Cerebellar nuclear complex (tissue), 1 donor: ENCODE results near the gene PDRG1.
A peak's percentile ranks its signal among the peaks of the same experiment; 100 is the strongest.
"Not testable (repeated sequence)": the region's sequence is repeated elsewhere in the genome, so short reads cannot be mapped to it uniquely, and the experiment has no call there.

ENCODE experiments used
- DNase-seq, 2 experiments: peaks; one replicate each; lab custom pipeline; 2025; lab: John Stamatoyannopoulos, UW

Gene PDRG1

DNA sequence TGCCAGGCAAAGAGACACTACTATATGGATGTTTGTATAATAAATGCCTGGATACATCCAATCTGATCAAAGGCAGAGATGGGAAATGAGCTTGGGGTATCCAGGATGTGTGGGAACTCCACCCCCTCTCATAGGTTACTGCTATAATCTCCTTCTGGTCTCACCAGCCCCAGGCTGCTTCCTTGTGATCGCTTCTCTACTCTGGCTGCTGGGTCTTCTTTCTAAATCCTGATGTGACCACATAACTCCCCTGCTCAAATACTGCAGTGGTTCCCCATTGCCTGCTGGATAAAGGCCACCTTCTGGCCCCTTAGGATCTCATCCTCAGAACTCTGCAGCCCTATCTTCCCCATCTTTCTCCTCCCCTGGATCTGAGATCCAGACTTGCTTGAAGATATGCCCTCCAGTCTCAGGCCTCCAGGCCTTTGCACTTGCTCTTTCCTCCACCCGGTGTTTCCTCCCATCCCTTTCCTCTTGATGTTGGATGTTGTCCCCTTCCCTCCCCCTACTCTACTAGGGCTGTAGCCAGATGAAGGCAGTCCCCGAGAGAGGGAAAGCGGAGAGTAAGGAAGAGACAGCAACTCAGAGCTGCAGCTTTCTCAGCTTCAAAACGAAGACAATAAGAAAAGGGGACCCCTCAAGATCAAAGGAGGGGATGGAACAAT is 15.3 kb upstream of the PDRG1 start:
- no peak for DNase-seq

- no peak for DNase-seq
Observed at GRCh38 chr20:31963889-31964288, 12.0 kb upstream of the PDRG1 start.

DNA sequence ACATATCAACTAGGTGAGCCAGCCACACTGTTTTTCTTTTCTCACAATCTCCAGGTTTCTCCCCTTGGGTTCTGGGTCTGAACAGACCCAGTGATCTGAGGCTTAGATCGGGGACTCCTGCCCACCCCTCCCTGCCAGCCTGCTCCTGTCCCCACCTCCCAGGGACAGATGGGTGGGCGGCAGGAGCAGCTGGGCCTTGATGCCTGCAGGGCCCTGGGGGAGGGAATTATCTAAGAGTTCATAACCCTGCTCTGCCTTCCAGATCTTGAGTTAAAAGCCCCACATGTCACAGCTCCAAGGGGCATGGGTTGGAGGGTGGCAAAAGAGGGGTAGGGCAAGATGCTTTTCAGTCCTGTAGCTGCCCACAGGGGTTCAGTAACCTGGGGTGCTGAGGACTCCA is 10.9 kb upstream of the PDRG1 start:
- DNase-seq: no peak

- no peak for DNase-seq
Observed at GRCh38 chr20:31956556-31957526, 5.0 kb upstream of the PDRG1 start.

- DNase-seq: no peak
Observed at GRCh38 chr20:31954500-31954899, 2.7 kb upstream of the PDRG1 start.

DNA sequence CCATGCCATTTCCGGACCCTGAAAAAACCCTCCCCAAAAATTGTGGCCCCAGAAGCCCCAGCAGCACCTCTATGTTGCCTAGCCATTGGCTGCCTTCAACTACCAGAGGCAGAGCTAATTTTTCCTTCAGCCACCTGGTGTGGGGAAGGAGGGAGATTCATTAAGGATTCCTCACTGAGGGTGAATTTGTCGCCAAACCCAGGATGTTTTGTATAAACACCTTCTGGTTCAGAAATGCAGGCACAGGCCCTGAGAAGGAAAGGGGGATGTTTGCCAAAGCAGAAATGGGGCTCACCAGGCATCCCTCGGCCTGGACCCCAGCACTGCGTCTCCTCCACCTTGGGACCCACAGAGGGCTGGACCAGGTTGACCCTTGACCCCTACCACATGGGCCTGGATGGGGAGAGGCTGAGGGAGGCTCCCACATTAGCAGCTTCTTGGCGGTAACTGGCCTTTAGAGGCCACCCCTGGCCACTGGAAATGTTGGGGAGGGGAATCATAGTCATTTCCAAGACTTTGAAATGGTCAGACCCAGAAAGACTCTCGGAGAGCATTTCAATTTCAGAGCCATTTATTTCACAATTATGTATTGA is 1.8 kb upstream of the PDRG1 start:
- no peak for DNase-seq

DNA sequence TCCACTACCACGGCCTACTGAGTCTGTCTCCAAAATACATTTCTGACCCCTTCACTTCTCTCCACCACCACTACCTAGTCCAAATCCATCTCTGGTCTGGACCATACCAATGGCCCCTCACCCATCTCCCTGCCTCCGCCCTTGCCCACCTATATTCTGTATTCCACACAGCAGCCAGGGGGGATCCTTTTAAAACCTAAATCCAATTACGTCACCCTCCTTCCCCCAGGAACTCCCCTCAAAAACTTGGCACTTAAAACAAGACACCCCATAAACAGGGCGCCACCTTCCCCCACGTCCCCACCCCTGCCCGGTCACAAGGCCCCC is 680 bp downstream of the PDRG1 start:
- DNase-seq: no peak

- no peak for DNase-seq
Observed at GRCh38 chr20:31949877-31950646, 1.8 kb downstream of the PDRG1 start.

GRCh38 chr20:31948008-31948407 is 3.8 kb downstream of the PDRG1 start:
- DNase-seq: no peak

GRCh38 chr20:31945785-31946184 is 6.1 kb downstream of the PDRG1 start:
- DNase-seq: peak in 1 of 2 experiments; percentile 11

GRCh38 chr20:31945319-31945718 is 6.5 kb downstream of the PDRG1 start:
- no peak for DNase-seq

DNA sequence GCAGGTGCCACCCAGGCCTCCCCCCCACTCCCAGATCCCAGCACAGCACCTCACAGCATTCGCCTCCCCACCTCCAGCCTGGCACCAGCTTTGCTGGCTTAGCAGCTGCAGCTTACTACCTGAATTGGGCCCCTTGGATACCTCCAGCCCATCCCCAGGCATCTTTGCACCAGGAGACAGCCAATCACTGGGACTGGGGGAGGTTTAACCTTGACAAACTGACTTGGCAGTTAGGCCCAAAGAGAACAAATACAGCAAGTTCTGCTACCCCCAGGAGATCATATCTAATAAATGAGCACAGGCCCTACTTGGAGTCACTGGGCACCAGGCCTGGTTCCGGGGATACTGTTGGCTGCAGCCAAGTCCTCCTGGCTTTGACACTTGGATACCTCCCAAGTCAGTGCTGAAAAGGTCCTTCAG is 8.8 kb downstream of the PDRG1 start:
- no peak for DNase-seq

GRCh38 chr20:31939661-31940060 is 12.2 kb downstream of the PDRG1 start:
- no peak for DNase-seq

- no peak for DNase-seq
Observed at GRCh38 chr20:31937820-31938219, 14.0 kb downstream of the PDRG1 start.

DNA sequence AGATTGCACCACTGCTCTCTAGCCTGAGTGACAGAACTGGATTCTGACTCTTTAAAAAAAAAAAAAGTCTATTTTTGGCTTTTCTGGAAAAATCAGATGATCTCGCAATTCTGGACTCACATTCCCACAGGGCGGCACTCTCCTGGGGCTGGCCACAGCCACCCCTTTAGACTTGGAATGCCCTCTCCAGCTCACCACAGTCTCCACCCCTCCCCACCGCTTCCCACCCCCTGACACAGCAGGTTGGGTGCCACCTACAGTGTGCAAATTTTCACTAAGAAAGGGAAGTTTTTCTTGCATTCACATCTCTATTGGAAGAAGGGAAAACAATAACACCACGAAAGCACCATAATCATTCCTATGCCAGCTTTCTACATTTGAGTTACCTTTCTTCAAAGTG is 15.4 kb downstream of the PDRG1 start:
- DNase-seq: no peak

GRCh38 chr20:31934968-31935764 is 16.7 kb downstream of the PDRG1 start:
- no peak for DNase-seq

GRCh38 chr20:31934491-31934890 is 17.4 kb downstream of the PDRG1 start:
- no peak for DNase-seq

DNA sequence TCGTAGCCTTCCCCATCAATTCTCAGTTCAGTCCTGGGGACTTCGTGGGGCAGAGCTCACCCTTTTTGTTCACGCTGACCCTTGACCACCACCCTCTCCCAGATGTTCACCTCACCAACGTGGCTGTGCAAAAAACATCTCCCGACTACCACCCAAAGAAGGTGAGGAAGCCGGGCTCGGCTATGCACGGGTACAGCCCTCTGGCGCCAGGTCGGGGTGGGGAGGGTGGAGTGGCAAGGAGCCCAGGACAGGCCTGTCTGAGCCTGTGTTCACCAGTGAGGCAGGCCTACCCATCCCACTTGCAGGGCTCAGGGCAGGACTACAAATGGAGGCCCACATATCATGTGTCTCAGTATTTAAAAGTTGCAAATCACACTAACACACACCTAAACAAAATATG is 18.1 kb downstream of the PDRG1 start:
- no peak for DNase-seq

DNA sequence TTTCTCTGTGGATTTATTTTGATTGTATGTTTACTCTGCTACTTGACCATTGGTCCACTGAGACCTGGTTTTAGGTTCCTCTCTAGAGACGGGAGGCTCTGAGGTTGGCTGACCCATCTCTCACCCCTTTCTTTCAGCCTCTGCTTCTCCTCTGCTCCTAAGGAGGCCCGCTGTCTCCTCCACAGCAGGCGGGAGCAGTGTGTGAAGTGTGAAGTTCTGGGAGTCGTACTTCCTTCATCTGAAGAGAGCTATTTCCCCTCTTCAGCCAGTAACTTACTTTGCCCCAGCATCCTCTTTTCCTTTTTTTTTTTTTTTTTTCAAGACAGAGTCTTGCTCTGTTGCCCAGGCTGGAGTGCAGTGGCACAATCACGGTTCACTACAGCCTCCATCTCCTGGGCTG is 21.1 kb downstream of the PDRG1 start:
- no peak for DNase-seq

GRCh38 chr20:31929631-31930030 is 22.2 kb downstream of the PDRG1 start:
- not testable (repeated sequence) for DNase-seq

DNA sequence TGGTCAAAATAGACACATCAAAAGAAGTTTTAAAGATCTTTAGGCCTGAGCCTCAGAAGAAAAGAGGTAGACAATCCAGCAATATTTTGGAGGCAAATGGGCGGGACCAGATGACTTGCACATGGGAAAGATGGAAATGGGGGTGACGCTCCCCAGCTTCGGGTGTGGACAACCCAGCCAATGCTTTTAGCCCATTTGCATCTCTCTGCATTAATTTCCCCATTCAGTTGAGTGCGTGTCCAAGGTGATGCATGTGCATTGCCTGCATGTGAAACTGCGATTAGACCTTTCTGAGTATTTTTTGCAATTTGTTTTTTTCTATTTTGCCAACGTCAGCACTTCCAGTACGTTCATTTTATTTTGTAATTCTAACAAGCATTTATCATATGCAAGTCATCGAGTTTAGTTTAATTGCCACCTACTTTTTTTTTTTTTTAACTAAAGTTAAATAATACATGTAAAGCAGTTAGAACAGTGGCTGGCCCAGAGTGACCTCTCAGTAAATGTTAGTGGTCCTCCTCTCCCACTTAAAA is 24.2 kb downstream of the PDRG1 start:
- DNase-seq: no peak
